Measurements from ENCODE around the gene BBS9. TPM values are rescaled to one million over a fixed set of nuclear protein-coding genes. Genes with fewer than 3 reads are reported as not detected.

Gene BBS9
- total and polyA plus RNA-seq, 2 experiments from 2014 or later: 27.2 to 66.1 TPM

DNA sequence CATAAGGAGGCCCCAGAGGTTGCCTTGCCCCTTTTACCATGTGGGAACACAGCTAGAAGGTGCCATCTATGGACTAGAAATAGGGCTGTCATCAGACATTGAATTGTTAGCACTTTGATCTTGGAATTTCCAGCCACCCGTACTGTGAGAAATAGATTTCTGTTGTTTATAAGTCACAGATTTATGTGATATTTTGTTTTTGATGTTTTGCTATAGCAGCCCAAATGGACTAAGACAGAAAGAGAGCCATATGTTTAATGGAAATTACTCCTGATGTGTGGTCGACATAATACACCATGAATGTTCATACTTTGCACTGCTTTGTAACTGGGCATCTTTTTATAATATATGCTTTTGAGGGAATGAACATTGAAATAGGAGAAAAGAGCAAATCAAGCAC is 302.2 kb downstream of the BBS9 start:
- Mint-ChIP-seq H3K4me1 (no peaks in the 10 kb centered on the region), H3K9me3 (no peaks in the 10 kb centered on the region), H3K27ac (no peak overlapping the region), H3K4me3 (no peak overlapping the region), H3K36me3 (ENCODE audit: low read depth) (no peaks in the 10 kb centered on the region), H3K27me3 (ENCODE audit: insufficient read depth, low read depth, poor library complexity) (no peaks in the 10 kb centered on the region)
- Histone ChIP-seq H3K36me3 (ENCODE audit: insufficient read depth) (no peaks in the 10 kb centered on the region), H4K20me1 (replicated peaks; ENCODE audit: insufficient read depth) (no peaks in the 10 kb centered on the region), H2AFZ (no peak overlapping the region), H3K9me2 (ENCODE audit: insufficient read depth) (no peaks in the 10 kb centered on the region), H3K27me3 (ENCODE audit: insufficient read depth) (no peaks in the 10 kb centered on the region), H3F3A (replicated peaks; ENCODE audit: low read depth) (no peaks in the 10 kb centered on the region), H3K27ac (ENCODE audit: low read depth) (no peak overlapping the region), H3K4me2 (no peak overlapping the region), H3K4me3 (no peak overlapping the region), H3K79me2 (replicated peaks; ENCODE audit: insufficient read depth) (no peaks in the 10 kb centered on the region), H3K4me1 (ENCODE audit: insufficient read depth) (no peaks in the 10 kb centered on the region)
- no peak for ATAC-seq
- TF ChIP-seq EZH2phosphoT487 (IDR thresholded peaks at IDR 0.05; ENCODE audit: unreplicated experiment): no peak
- TF ChIP-seq NANOG (IDR thresholded peaks at IDR 0.05; ENCODE audit: borderline replicate concordance): no peak
- TF ChIP-seq POLR2AphosphoS5 (IDR thresholded peaks at IDR 0.05; ENCODE audit: low read depth): no peak
- TF ChIP-seq, protein P1, sequence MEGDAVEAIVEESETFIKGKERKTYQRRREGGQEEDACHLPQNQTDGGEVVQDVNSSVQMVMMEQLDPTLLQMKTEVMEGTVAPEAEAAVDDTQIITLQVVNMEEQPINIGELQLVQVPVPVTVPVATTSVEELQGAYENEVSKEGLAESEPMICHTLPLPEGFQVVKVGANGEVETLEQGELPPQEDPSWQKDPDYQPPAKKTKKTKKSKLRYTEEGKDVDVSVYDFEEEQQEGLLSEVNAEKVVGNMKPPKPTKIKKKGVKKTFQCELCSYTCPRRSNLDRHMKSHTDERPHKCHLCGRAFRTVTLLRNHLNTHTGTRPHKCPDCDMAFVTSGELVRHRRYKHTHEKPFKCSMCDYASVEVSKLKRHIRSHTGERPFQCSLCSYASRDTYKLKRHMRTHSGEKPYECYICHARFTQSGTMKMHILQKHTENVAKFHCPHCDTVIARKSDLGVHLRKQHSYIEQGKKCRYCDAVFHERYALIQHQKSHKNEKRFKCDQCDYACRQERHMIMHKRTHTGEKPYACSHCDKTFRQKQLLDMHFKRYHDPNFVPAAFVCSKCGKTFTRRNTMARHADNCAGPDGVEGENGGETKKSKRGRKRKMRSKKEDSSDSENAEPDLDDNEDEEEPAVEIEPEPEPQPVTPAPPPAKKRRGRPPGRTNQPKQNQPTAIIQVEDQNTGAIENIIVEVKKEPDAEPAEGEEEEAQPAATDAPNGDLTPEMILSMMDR (conservative IDR thresholded peaks at IDR 0.05; ENCODE audit: low read depth in 2 of 2): no peak
- no peak for TF ChIP-seq ZNF114 (CRISPR knock-in tag; IDR thresholded peaks at IDR 0.05)
- TF ChIP-seq STAT1 (IDR thresholded peaks at IDR 0.05; ENCODE audit: unreplicated experiment): no peak
- no peak for TF ChIP-seq ZNF462 (CRISPR knock-in tag; IDR thresholded peaks at IDR 0.05)
- DNase-seq (ENCODE audit: low spot score): no peak

Data from GM23338 (cell line).